HG02970 (cell line): ENCODE measurements around the gene MRPL33.
"Not testable (repeated sequence)": the region's sequence is repeated elsewhere in the genome, so short reads cannot be mapped to it uniquely, and the experiment has no call there.

Experiments used
- ATAC-seq: cut with Tn5 transposase; IDR thresholded peaks from one replicate; pipeline ENCODE4 v1.9.1; 2021; ENCODE audit warnings: mild to moderate bottlenecking, moderate library complexity, moderate number of reproducible peaks; ENCODE audit not compliant: unreplicated experiment, low FRiP score

Gene MRPL33

GRCh38 chr2:27739058-27739373, 32.5 kb upstream of the MRPL33 start:
- ATAC-seq: no peak

GRCh38 chr2:27741673-27742072, 29.8 kb upstream of the MRPL33 start:
- ATAC-seq: no peak

- no peak for ATAC-seq
These were observed 28.9 kb upstream of the MRPL33 start for GRCh38 chr2:27742571-27742970.

GRCh38 chr2:27745494-27745893, 26.0 kb upstream of the MRPL33 start:
- not testable (repeated sequence) for ATAC-seq

- ATAC-seq: no peak
These were observed 25.2 kb upstream of the MRPL33 start for GRCh38 chr2:27746325-27746724.

- no peak for ATAC-seq
These were observed 23.6 kb upstream of the MRPL33 start for GRCh38 chr2:27747827-27748352.

GRCh38 chr2:27748803-27749554, 22.5 kb upstream of the MRPL33 start:
- ATAC-seq: not testable (repeated sequence)

- no peak for ATAC-seq
These were observed 20.1 kb upstream of the MRPL33 start for GRCh38 chr2:27751377-27751776.

GRCh38 chr2:27752551-27753237, 18.8 kb upstream of the MRPL33 start:
- no peak for ATAC-seq

- ATAC-seq: no peak
These were observed 17.4 kb upstream of the MRPL33 start for GRCh38 chr2:27754138-27754588.

- no peak for ATAC-seq
These were observed 16.7 kb upstream of the MRPL33 start for GRCh38 chr2:27754831-27755230.

- no peak for ATAC-seq
These were observed 15.4 kb upstream of the MRPL33 start for GRCh38 chr2:27756091-27756490.

GRCh38 chr2:27756544-27757498, 14.7 kb upstream of the MRPL33 start:
- ATAC-seq: no peak

GRCh38 chr2:27762951-27763906, 8.3 kb upstream of the MRPL33 start:
- no peak for ATAC-seq

- no peak for ATAC-seq
These were observed 7.6 kb upstream of the MRPL33 start for GRCh38 chr2:27763907-27764267.

GRCh38 chr2:27764526-27764925, 7.0 kb upstream of the MRPL33 start:
- ATAC-seq: not testable (repeated sequence)

- ATAC-seq: no peak
These were observed 5.8 kb upstream of the MRPL33 start for GRCh38 chr2:27765621-27766286.

- ATAC-seq: no peak
These were observed 5.2 kb upstream of the MRPL33 start for GRCh38 chr2:27766287-27766661.

GRCh38 chr2:27771202-27771547, 344 bp upstream of the MRPL33 start:
- ATAC-seq: no peak
